ENCODE results near the gene NFILZ.

The NFILZ gene

GRCh38 chr19:8640402-8641004, 10.1 kb downstream of the NFILZ start:
- DNase-seq (ENCODE audit: low read depth) = no peak
- H3K4me3 ChIP-seq (ENCODE audit: control insufficient read depth, low read depth, low read length) = no peak overlapping the region
- TF ChIP-seq, protein P1, sequence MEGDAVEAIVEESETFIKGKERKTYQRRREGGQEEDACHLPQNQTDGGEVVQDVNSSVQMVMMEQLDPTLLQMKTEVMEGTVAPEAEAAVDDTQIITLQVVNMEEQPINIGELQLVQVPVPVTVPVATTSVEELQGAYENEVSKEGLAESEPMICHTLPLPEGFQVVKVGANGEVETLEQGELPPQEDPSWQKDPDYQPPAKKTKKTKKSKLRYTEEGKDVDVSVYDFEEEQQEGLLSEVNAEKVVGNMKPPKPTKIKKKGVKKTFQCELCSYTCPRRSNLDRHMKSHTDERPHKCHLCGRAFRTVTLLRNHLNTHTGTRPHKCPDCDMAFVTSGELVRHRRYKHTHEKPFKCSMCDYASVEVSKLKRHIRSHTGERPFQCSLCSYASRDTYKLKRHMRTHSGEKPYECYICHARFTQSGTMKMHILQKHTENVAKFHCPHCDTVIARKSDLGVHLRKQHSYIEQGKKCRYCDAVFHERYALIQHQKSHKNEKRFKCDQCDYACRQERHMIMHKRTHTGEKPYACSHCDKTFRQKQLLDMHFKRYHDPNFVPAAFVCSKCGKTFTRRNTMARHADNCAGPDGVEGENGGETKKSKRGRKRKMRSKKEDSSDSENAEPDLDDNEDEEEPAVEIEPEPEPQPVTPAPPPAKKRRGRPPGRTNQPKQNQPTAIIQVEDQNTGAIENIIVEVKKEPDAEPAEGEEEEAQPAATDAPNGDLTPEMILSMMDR (IDR thresholded peaks at IDR 0.05; ENCODE audit: control insufficient read depth, insufficient read depth, low read depth, low read length, missing control alignments) = no peak

GRCh38 chr19:8641221-8641907, 10.9 kb downstream of the NFILZ start:
- TF ChIP-seq, protein P1 (IDR thresholded peaks at IDR 0.05; ENCODE audit: control insufficient read depth, insufficient read depth, low read depth, low read length, missing control alignments) = no peak
- DNase-seq (ENCODE audit: low read depth) = no peak
- no peak overlapping the region for H3K4me3 ChIP-seq (ENCODE audit: control insufficient read depth, low read depth, low read length)

DNA sequence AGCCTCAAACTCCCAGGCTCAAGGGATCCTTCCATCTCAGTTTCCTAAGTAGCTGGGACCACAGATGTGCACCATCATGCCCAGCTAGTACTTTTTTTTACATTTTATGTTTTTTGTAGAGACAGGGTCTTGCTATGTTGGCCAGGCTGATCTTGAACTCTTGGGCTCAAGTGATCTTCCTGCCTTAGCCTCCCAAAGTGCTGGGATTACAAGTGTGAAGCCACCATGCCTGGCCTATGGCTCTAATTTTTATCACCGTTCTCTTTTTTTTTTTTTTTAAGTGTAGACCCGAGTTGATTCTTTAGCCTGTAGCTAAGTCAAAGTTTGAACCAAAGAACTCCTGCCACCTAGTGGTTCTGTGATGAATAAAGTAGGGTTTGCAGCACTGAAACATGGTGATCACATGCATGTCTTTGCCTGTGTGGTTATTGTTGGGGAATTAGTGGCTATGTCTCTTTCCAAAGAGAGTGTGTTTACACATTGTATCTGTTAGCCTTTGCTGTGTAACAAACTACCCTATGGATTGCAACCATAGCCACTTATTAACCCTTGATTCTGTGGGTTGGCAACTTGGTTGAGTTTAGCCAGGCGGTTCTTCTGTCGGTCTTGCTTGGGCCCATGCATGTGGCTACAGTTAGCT, 11.6 kb downstream of the NFILZ start:
- TF ChIP-seq, protein P1 (IDR thresholded peaks at IDR 0.05; ENCODE audit: control insufficient read depth, insufficient read depth, low read depth, low read length, missing control alignments) = peak; percentile 60
- DNase-seq (ENCODE audit: low read depth) = no peak
- no peak overlapping the region for H3K4me3 ChIP-seq (ENCODE audit: control insufficient read depth, low read depth, low read length)

- H3K4me3 ChIP-seq (ENCODE audit: control insufficient read depth, low read depth, low read length) = no peak overlapping the region
- TF ChIP-seq, protein P1 (IDR thresholded peaks at IDR 0.05; ENCODE audit: control insufficient read depth, insufficient read depth, low read depth, low read length, missing control alignments) = no peak
- DNase-seq (ENCODE audit: low read depth) = no peak
These were observed 12.1 kb downstream of the NFILZ start for GRCh38 chr19:8642561-8642960.

DNA sequence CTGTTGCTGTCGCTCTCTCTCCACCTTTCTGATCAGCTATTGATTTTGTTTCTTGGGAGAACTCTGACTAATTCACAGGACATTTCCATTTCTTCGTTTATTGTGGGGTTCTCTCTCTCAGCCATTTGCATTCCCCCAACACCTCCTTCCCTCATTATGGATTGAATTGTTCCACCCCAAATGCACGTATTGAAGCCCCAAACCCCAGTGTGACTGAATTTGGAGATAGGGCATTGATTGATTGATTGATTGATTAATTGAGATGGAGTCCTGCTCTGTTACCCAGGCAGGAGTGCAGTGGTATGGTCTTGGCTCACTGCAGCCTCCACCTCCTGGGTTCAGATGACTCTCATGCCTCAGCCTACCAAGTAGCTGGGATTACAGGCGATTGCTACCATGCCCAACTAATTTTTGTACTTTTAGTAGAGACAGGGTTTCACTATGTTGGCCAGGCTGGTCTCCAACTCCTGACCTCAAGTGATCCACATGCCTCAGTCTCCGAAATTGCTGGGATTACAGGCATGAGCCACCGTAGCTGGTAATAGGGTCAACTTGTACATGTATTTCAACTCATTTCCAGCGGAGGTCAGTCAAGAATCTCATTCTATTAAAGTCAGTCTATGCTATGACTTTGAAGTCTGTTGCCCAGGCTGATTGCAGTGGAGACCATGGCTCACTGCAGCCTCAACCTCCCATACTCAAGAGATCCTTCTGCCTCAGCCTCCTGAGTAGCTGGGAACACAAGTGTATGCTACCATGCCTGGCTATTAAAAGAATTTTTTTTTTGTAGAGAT, 13.6 kb downstream of the NFILZ start:
- TF ChIP-seq, protein P1 (IDR thresholded peaks at IDR 0.05; ENCODE audit: control insufficient read depth, insufficient read depth, low read depth, low read length, missing control alignments) = no peak
- H3K4me3 ChIP-seq (ENCODE audit: control insufficient read depth, low read depth, low read length) = no peak overlapping the region
- no peak for DNase-seq (ENCODE audit: low read depth)

GRCh38 chr19:8648240-8648639, 17.8 kb downstream of the NFILZ start:
- no peak for DNase-seq (ENCODE audit: low read depth)
- TF ChIP-seq, protein P1 (IDR thresholded peaks at IDR 0.05; ENCODE audit: control insufficient read depth, insufficient read depth, low read depth, low read length, missing control alignments) = no peak
- H3K4me3 ChIP-seq (ENCODE audit: control insufficient read depth, low read depth, low read length) = no peak overlapping the region

Data from AG09309 (cell line).